GM23338 (cell line): ENCODE measurements around the gene ZMPSTE24. TPM values are rescaled to one million over a fixed set of nuclear protein-coding genes. Genes with fewer than 3 reads are reported as not detected.
A peak's percentile ranks its signal among the peaks of the same experiment; 100 is the strongest.

ENCODE experiments used
- ATAC-seq: fragments of 200-7000 bp; cut with Tn5 transposase; 3 replicates; pipeline ENCODE4 v1.9.1; 2020
- DNase-seq: peaks from one replicate; pipeline ENCODE4 v3.0.0-alpha.2; 2015; ENCODE audit warnings: low spot score
- H2AFZ ChIP-seq: fragments of 200-600 bp; sonication (generic); 2 replicates; pipeline ENCODE4 v1.8.0; 2016; ENCODE audit warnings: antibody characterized with exemption, mild to moderate bottlenecking, moderate library complexity
- H3F3A ChIP-seq: fragments of 200-600 bp; sonication (generic); replicated peaks from 2 replicates; pipeline ENCODE4 v1.8.0; 2017; ENCODE audit warnings: antibody characterized with exemption, mixed run types, low read depth
- H3K27ac ChIP-seq: fragments of 200-600 bp; sonication (generic); 2 replicates; pipeline ENCODE4 v1.6.1; 2016; ENCODE audit warnings: low read depth
- H3K27me3 ChIP-seq: fragments of 200-600 bp; sonication (generic); 2 replicates; pipeline ENCODE4 v1.8.0; 2016; ENCODE audit warnings: mild to moderate bottlenecking, mixed run types, moderate library complexity; ENCODE audit not compliant: insufficient read depth
- H3K36me3 ChIP-seq: fragments of 200-600 bp; sonication (generic); 2 replicates; pipeline ENCODE4 v1.8.0; 2016; ENCODE audit warnings: mild to moderate bottlenecking; ENCODE audit not compliant: insufficient read depth
- H3K4me1 ChIP-seq: fragments of 200-600 bp; sonication (generic); 2 replicates; pipeline ENCODE4 v1.8.0; 2016; ENCODE audit warnings: mild to moderate bottlenecking, moderate library complexity; ENCODE audit not compliant: insufficient read depth
- H3K4me2 ChIP-seq: fragments of 200-600 bp; sonication (generic); 2 replicates; pipeline ENCODE4 v1.7.1; 2017; ENCODE audit warnings: mixed run types
- H3K4me3 ChIP-seq: fragments of 200-600 bp; sonication (generic); 2 replicates; pipeline ENCODE4 v1.6.1; 2016; ENCODE audit warnings: mixed run types
- H3K79me2 ChIP-seq: fragments of 200-600 bp; sonication (generic); replicated peaks from 2 replicates; pipeline ENCODE4 v1.8.0; 2017; ENCODE audit warnings: mild to moderate bottlenecking; ENCODE audit not compliant: insufficient read depth
- H3K9me2 ChIP-seq: fragments of 200-600 bp; sonication (generic); 2 replicates; pipeline ENCODE4 v1.8.0; 2017; ENCODE audit not compliant: insufficient read depth
- H4K20me1 ChIP-seq: fragments of 200-600 bp; sonication (generic); replicated peaks from 2 replicates; pipeline ENCODE4 v1.8.0; 2017; ENCODE audit warnings: mild to moderate bottlenecking; ENCODE audit not compliant: insufficient read depth
- H3K27ac Mint-ChIP-seq: 2 replicates; pipeline ENCODE4 v1.8.0; 2020; ENCODE audit warnings: inconsistent platforms, mild to moderate bottlenecking, moderate library complexity, mixed read lengths
- H3K27me3 Mint-ChIP-seq: 3 replicates; pipeline ENCODE4 v1.8.0; 2022; ENCODE audit warnings: low read depth, mild to moderate bottlenecking, moderate library complexity, mixed read lengths, inconsistent platforms; ENCODE audit not compliant: insufficient read depth, poor library complexity
- H3K36me3 Mint-ChIP-seq: 3 replicates; pipeline ENCODE4 v1.8.0; 2021; ENCODE audit warnings: low read depth, mild to moderate bottlenecking, inconsistent platforms, moderate library complexity, mixed read lengths
- H3K4me1 Mint-ChIP-seq: 3 replicates; pipeline ENCODE4 v1.8.0; 2020; ENCODE audit warnings: mild to moderate bottlenecking, inconsistent platforms, mixed read lengths
- H3K4me3 Mint-ChIP-seq: 3 replicates; pipeline ENCODE4 v1.8.0; 2021; ENCODE audit warnings: moderate library complexity, mild to moderate bottlenecking, inconsistent platforms, mixed read lengths
- H3K9me3 Mint-ChIP-seq: 3 replicates; pipeline ENCODE4 v1.8.0; 2020; ENCODE audit warnings: moderate library complexity, mild to moderate bottlenecking, inconsistent platforms, mixed read lengths
- CTCF ChIP-seq, 2 experiments: fragments of 200-600 bp in 1 of 2; sonication (generic) in 1 of 2; conservative IDR thresholded peaks; 2 replicates each; pipeline versions ENCODE4 v1.5.1 to v1.6.1; 2016 to 2017; ENCODE audit warnings: antibody characterized with exemption in 2 of 2, low read depth in 2 of 2, mild to moderate bottlenecking in 2 of 2, moderate library complexity in 1 of 2
- ETS1 ChIP-seq: IDR thresholded peaks from 2 replicates; pipeline ENCODE4 v1.6.1; 2016; ENCODE audit warnings: antibody characterized with exemption
- JUNB ChIP-seq: IDR thresholded peaks from one replicate; pipeline ENCODE4 v1.6.1; 2016; ENCODE audit warnings: antibody characterized with exemption; ENCODE audit not compliant: unreplicated experiment
- NANOG ChIP-seq: IDR thresholded peaks from 2 replicates; pipeline ENCODE4 v1.6.1; 2016; ENCODE audit warnings: antibody characterized with exemption, borderline replicate concordance
- POLR2AphosphoS5 ChIP-seq: IDR thresholded peaks from 2 replicates; pipeline ENCODE4 v1.6.1; 2016; ENCODE audit warnings: antibody characterized with exemption, low read depth
- REST ChIP-seq: IDR thresholded peaks from one replicate; pipeline ENCODE4 v1.6.1; 2018; ENCODE audit warnings: antibody characterized with exemption; ENCODE audit not compliant: unreplicated experiment
- STAT1 ChIP-seq: IDR thresholded peaks from one replicate; pipeline ENCODE4 v1.6.1; 2016; ENCODE audit warnings: antibody characterized with exemption; ENCODE audit not compliant: unreplicated experiment
- polyA plus RNA-seq: library from polyadenylated mRNA; unstranded; fragments of >200 nt; fragmentation: Nextera tagmentation; extraction: Ambion mirVana; gene quantifications from 2 replicates; pipeline ENCODE4 v1.2.1, GENCODE V29; 2016
- total RNA-seq: library from RNA; depleted of rRNA; stranded (reverse); fragments of >200 nt; shearing (Covaris generic); gene quantifications from 2 replicates; pipeline ENCODE4 v1.2.3, GENCODE V29; 2014

Gene ZMPSTE24
- total and polyA plus RNA-seq, 2 experiments from 2014 or later, result 23.1 to 51.2 TPM

GRCh38 chr1:40312238-40313205, 54.5 kb downstream of the ZMPSTE24 start:
- Mint-ChIP-seq H3K36me3 (no peaks in the 10 kb centered on the region; the same call in 2 of the 3 replicates), H3K9me3 (no peaks in the 10 kb centered on the region), H3K4me1 (peaks cover 14% of the 10 kb centered on the region; the same call in 2 of the 3 replicates), H3K27me3 (peaks cover 40% of the 10 kb centered on the region), H3K4me3 (no peak overlapping the region), H3K27ac (no peak overlapping the region)
- H3K4me2 ChIP-seq, result no peak overlapping the region
- peaks cover 54% of the 10 kb centered on the region for H3K27me3 ChIP-seq
- no peaks in the 10 kb centered on the region for H3K9me2 ChIP-seq
- no peak overlapping the region for H3K4me3 ChIP-seq
- no peaks in the 10 kb centered on the region for H3K79me2 ChIP-seq
- no peaks in the 10 kb centered on the region for H4K20me1 ChIP-seq
- H3K27ac ChIP-seq, result no peak overlapping the region
- H2AFZ ChIP-seq, result no peak overlapping the region
- H3K4me1 ChIP-seq, result peaks cover 14% of the 10 kb centered on the region
- no peaks in the 10 kb centered on the region for H3F3A ChIP-seq
- H3K36me3 ChIP-seq, result no peaks in the 10 kb centered on the region
- no peak for DNase-seq
- no peak for ATAC-seq
- TF ChIP-seq NANOG, result no peak
- 0 out of 4 replicates have a peak, but pooled peaks of 1 of the 2 experiments have one; percentile 24 for TF ChIP-seq CTCF (conservative IDR thresholded peaks at IDR 0.05; ENCODE audit: low read depth in 2 of 2)
- TF ChIP-seq STAT1, result no peak
- no peak for TF ChIP-seq REST
- TF ChIP-seq POLR2AphosphoS5, result no peak

- Mint-ChIP-seq H3K4me3 (no peak overlapping the region), H3K4me1 (peaks cover 20% of the 10 kb centered on the region), H3K27ac (no peak overlapping the region), H3K9me3 (no peaks in the 10 kb centered on the region), H3K27me3 (peaks cover 47% of the 10 kb centered on the region), H3K36me3 (no peaks in the 10 kb centered on the region; the same call in 2 of the 3 replicates)
- Histone ChIP-seq H4K20me1 (no peaks in the 10 kb centered on the region), H3K9me2 (no peaks in the 10 kb centered on the region), H3F3A (no peaks in the 10 kb centered on the region), H3K27ac (no peak overlapping the region), H3K4me1 (peaks cover 19% of the 10 kb centered on the region), H3K27me3 (peaks cover 63% of the 10 kb centered on the region), H3K36me3 (no peaks in the 10 kb centered on the region), H3K4me2 (no peak overlapping the region), H3K79me2 (no peaks in the 10 kb centered on the region), H3K4me3 (no peak overlapping the region), H2AFZ (no peak overlapping the region)
- DNase-seq, result no peak
- ATAC-seq, result no peak
- TF ChIP-seq ETS1, result no peak
- no peak for TF ChIP-seq JUNB
These were observed 55.4 kb downstream of the ZMPSTE24 start for GRCh38 chr1:40313329-40313957.
